Left colon (tissue), 2 donors: Measurements from ENCODE around the gene MLC1. TPM values are rescaled to one million over a fixed set of nuclear protein-coding genes. Genes with fewer than 3 reads are reported as not detected.

Source experiments
- ATAC-seq: fragments of 200-7000 bp; cut with Tn5 transposase; one replicate; pipeline ENCODE4 v1.9.1; 2020; ENCODE audit warnings: mild to moderate bottlenecking, moderate library complexity
- DNase-seq, 2 donors: peaks; one replicate each; pipeline ENCODE4 v3.0.0-alpha.2; 2020
- intact Hi-C, 2 donors: fragments of 100-400 bp; cut with DNase I in 1 of 2; cut with micrococcal nuclease in 1 of 2; formaldehyde crosslinking; loops; one replicate each; pipeline versions ENCODE4 v1.11.2 to v1.14.0; 2022; cut with DNase I, micrococcal nuclease
- total RNA-seq, 2 donors: library from RNA; stranded (reverse); fragmentation: NEBNext Ultra II Directional; extraction: Animal tissue kit (Norgen Biotek cat#: 25700); gene quantifications; one replicate each; pipeline ENCODE4 v1.2.1, GENCODE V29; 2021
- donor health status: DM: no; HTN: no; CAD: no.
- donor health status: DM: yes; HTN: yes; CAD: no.

Gene MLC1
- total RNA-seq, 2 donors from 2014 or later: 0.14 TPM; not detected in 1

GRCh38 chr22:50046481-50047245 lies 38.6 kb downstream of the MLC1 start:
- DNase-seq: no peak
- ATAC-seq: no peak
- intact Hi-C loops: no loop called here

- ATAC-seq (no peak), DNase-seq (no peak)
- intact Hi-C loops: no loop called here
Observed at GRCh38 chr22:50046019-50046415, 39.2 kb downstream of the MLC1 start.

GRCh38 chr22:50045211-50046018 lies 39.8 kb downstream of the MLC1 start:
- DNase-seq (no peak), ATAC-seq (no peak)
- intact Hi-C loops: no loop called here

- ATAC-seq (no peak), DNase-seq (no peak)
- intact Hi-C loops: no loop called here
Observed at GRCh38 chr22:50044485-50045118, 40.6 kb downstream of the MLC1 start.

- DNase-seq: no peak
- intact Hi-C loops: no loop called here
- ATAC-seq: no peak
Observed at GRCh38 chr22:50041361-50042065, 43.7 kb downstream of the MLC1 start.

GRCh38 chr22:50040717-50041116 lies 44.5 kb downstream of the MLC1 start:
- ATAC-seq (no peak), DNase-seq (no peak)
- intact Hi-C loops: no loop called here

- no peak for DNase-seq
- intact Hi-C loops: loop anchor here (10.0 kb wide), 2 partner anchors 115 to 275 kb away; no protein-coding TSS in a partner anchor
- no peak for ATAC-seq
Observed at GRCh38 chr22:50039669-50040443, 45.4 kb downstream of the MLC1 start.

- DNase-seq (no peak), ATAC-seq (no peak)
- intact Hi-C loops: loop anchor here (10.0 kb wide), 2 partner anchors 111 to 271 kb away; no protein-coding TSS in a partner anchor
Observed at GRCh38 chr22:50035976-50036724, 49.1 kb downstream of the MLC1 start.

GRCh38 chr22:50035131-50035881 lies 49.9 kb downstream of the MLC1 start:
- no peak for DNase-seq
- ATAC-seq: no peak
- intact Hi-C loops: loop anchor here (10.0 kb wide), 2 partner anchors 111 to 271 kb away; no protein-coding TSS in a partner anchor

GRCh38 chr22:50034126-50035081 lies 50.8 kb downstream of the MLC1 start:
- ATAC-seq: no peak
- no peak for DNase-seq
- intact Hi-C loops: loop anchor here (5.0 to 10.0 kb wide), 3 partner anchors 107 to 270 kb away; no protein-coding TSS in a partner anchor

- DNase-seq (no peak), ATAC-seq (no peak)
- intact Hi-C loops: loop anchor here (5.0 to 10.0 kb wide), 3 partner anchors 106 to 268 kb away; no protein-coding TSS in a partner anchor
Observed at GRCh38 chr22:50032941-50033601, 52.2 kb downstream of the MLC1 start.

- ATAC-seq (no peak), DNase-seq (no peak)
- intact Hi-C loops: loop anchor here (5.0 to 10.0 kb wide), 3 partner anchors 105 to 267 kb away; no protein-coding TSS in a partner anchor
Observed at GRCh38 chr22:50032109-50032871, 52.9 kb downstream of the MLC1 start.

- intact Hi-C loops: loop anchor here (5.0 to 10.0 kb wide), 3 partner anchors 104 to 267 kb away; no protein-coding TSS in a partner anchor
- DNase-seq (no peak), ATAC-seq (no peak)
Observed at GRCh38 chr22:50031189-50032091, 53.8 kb downstream of the MLC1 start.
